Kidney (tissue), 14 donors: ENCODE data around the gene NFIL3. TPM values are rescaled to one million over a fixed set of nuclear protein-coding genes. Genes with fewer than 3 reads are reported as not detected.

Experiments
- DNase-seq, 5 donors: peaks; one replicate each; pipeline ENCODE4 v3.0.0-alpha.2; 2013 to 2020
- FAIRE-seq: peaks from 2 replicates; lab custom pipeline; 2012; peaks lifted over from hg19 to GRCh38; lab: Jason Lieb, UNC
- H3K27ac ChIP-seq, 2 donors: one replicate each; pipeline ENCODE4 v1.7.0; 2013; ENCODE audit warnings: low read depth in 2 of 2, low read length in 2 of 2, inconsistent platforms in 1 of 2
- H3K27me3 ChIP-seq: one replicate; pipeline ENCODE4 v1.7.1; 2013; ENCODE audit warnings: low read length, inconsistent platforms; ENCODE audit not compliant: control insufficient read depth, insufficient read depth
- H3K36me3 ChIP-seq, 3 donors: one replicate each; pipeline versions ENCODE4 v1.7.0 to v1.7.1; 2013; ENCODE audit warnings: low read length in 3 of 3, control low read depth in 1 of 3, inconsistent platforms in 1 of 3; ENCODE audit not compliant: insufficient read depth in 3 of 3, control insufficient read depth in 2 of 3
- H3K4me1 ChIP-seq, 3 donors: one replicate each; pipeline versions ENCODE4 v1.7.0 to v1.7.1; 2013; ENCODE audit warnings: low read length in 3 of 3, inconsistent platforms in 1 of 3, low read depth in 1 of 3; ENCODE audit not compliant: control insufficient read depth in 2 of 3, insufficient read depth in 2 of 3
- H3K4me3 ChIP-seq, 3 donors: one replicate each; pipeline versions ENCODE4 v1.7.0 to v1.8.1; 2013; ENCODE audit warnings: low read length in 3 of 3, control low read depth in 1 of 3, inconsistent platforms in 1 of 3
- H3K9ac ChIP-seq, 3 donors: one replicate each; pipeline versions ENCODE4 v1.7.0 to v1.7.1; 2013; ENCODE audit warnings: low read length in 3 of 3, control low read depth in 1 of 3, inconsistent platforms in 1 of 3
- H3K9me3 ChIP-seq, 3 donors: one replicate each; pipeline versions ENCODE4 v1.7.0 to v1.7.1; 2013; ENCODE audit warnings: low read length in 3 of 3, control low read depth in 1 of 3, inconsistent platforms in 1 of 3; ENCODE audit not compliant: control insufficient read depth in 2 of 3, insufficient read depth in 1 of 3
- CTCF ChIP-seq: IDR thresholded peaks from 3 replicates; pipeline ENCODE4 v1.5.1; 2012; ENCODE audit warnings: mild to moderate bottlenecking, moderate library complexity, borderline replicate concordance; ENCODE audit not compliant: insufficient read depth; ENCODE audit errors: extremely low read depth
- intact Hi-C: fragments of 100-400 bp; cut with DNase I; formaldehyde crosslinking; loops from one replicate; pipeline ENCODE4 v1.11.1; 2022
- polyA plus RNA-seq: library from polyadenylated mRNA; stranded (reverse); fragments of 350-450 nt; fragmentation: Illumina TruSeq; extraction: RNeasy Lipid Tissue Mini Kit (QIAGEN cat#74804); gene quantifications from one replicate; pipeline ENCODE4 v1.2.3, GENCODE V29; 2014; ENCODE audit warnings: low read depth, low replicate concordance; ENCODE audit not compliant: insufficient read depth
- total RNA-seq: library from RNA; stranded (reverse); fragmentation: NEBNext Ultra II Directional; extraction: Animal tissue kit (Norgen Biotek cat#: 25700); gene quantifications from one replicate; pipeline ENCODE4 v1.2.1, GENCODE V29; 2021
- donor health status: control.
- donor health status: control.
- donor health status: control.
- donor health status: control.
- donor health status: control.
- donor health status: DM: yes; HTN: yes; CAD: no.
- donor health status: Normal renal cell carcinoma (clear cell type).

NFIL3 gene
- total and polyA plus RNA-seq, 2 donors from 2014 or later, result 16.7 to 31.3 TPM

GRCh38 chr9:91421128-91421765 lies 2.4 kb downstream of the NFIL3 start:
- H3K4me3 ChIP-seq, result peak overlapping the region; percentile 82 to 93 (median 82)
- peak overlapping the region in 2 of 3 donors; percentile 67 to 72 for H3K9ac ChIP-seq
- peak overlapping the region; percentile 92 to 96 for H3K27ac ChIP-seq
- no peaks in the 10 kb centered on the region for H3K9me3 ChIP-seq
- intact Hi-C loops, result no loop called here
- DNase-seq, result peak; percentile 76 to 89 (median 80)
- peaks cover 0 to 15% (median 8%) of the 10 kb centered on the region in 3 donors for H3K4me1 ChIP-seq
- no peaks in the 10 kb centered on the region for H3K36me3 ChIP-seq
- FAIRE-seq, result no peak
- TF ChIP-seq CTCF, result peak; percentile 22
- no peaks in the 10 kb centered on the region for H3K27me3 ChIP-seq

- Histone ChIP-seq H3K9me3 (no peaks in the 10 kb centered on the region), H3K36me3 (no peaks in the 10 kb centered on the region), H3K4me3 (peak overlapping the region; percentile 40 to 82 (median 43)), H3K27ac (peak overlapping the region in 1 of 2 donors; percentile 96), H3K27me3 (no peaks in the 10 kb centered on the region), H3K9ac (peak overlapping the region in 2 of 3 donors; percentile 8 to 67), H3K4me1 (peaks cover 0 to 15% (median 8%) of the 10 kb centered on the region in 3 donors)
- intact Hi-C loops, result no loop called here
- FAIRE-seq (no peak), DNase-seq (peak in 3 of 5 donors; percentile 13 to 55 (median 55))
- no peak for TF ChIP-seq CTCF
These were observed 3.0 kb downstream of the NFIL3 start for GRCh38 chr9:91420501-91421127.

GRCh38 chr9:91419222-91420191 lies 4.1 kb downstream of the NFIL3 start:
- Histone ChIP-seq H3K27ac (peak overlapping the region in 1 of 2 donors; percentile 71), H3K9ac (no peak overlapping the region), H3K36me3 (no peaks in the 10 kb centered on the region), H3K4me1 (peaks cover 0 to 8% (median 5%) of the 10 kb centered on the region in 3 donors), H3K9me3 (no peaks in the 10 kb centered on the region), H3K4me3 (peak overlapping the region in 1 of 3 donors; percentile 36), H3K27me3 (no peaks in the 10 kb centered on the region)
- intact Hi-C loops, result no loop called here
- DNase-seq (peak in 1 of 5 donors; percentile 25), FAIRE-seq (no peak)
- no peak for TF ChIP-seq CTCF
